DOHH2 (cell line): Measurements from ENCODE around the gene A4GALT.

Experiments
- H3F3A ChIP-seq: fragments of 200-600 bp; sonication (generic), shearing (Covaris generic); 2 replicates; pipeline ENCODE4 v1.6.0; 2016; ENCODE audit warnings: antibody characterized with exemption, mild to moderate bottlenecking; ENCODE audit not compliant: control insufficient read depth, insufficient read depth
- H3K27ac ChIP-seq: fragments of 200-600 bp; sonication (generic); 2 replicates; pipeline ENCODE4 v1.5.1; 2014; ENCODE audit warnings: low read depth, mild to moderate bottlenecking, low read length, moderate library complexity
- H3K27me3 ChIP-seq: fragments of 200-600 bp; sonication (generic); 2 replicates; pipeline ENCODE4 v1.6.1; 2014; ENCODE audit warnings: mild to moderate bottlenecking, low read length, mixed read lengths; ENCODE audit not compliant: control insufficient read depth
- H3K36me3 ChIP-seq: fragments of 200-600 bp; sonication (generic); 2 replicates; pipeline ENCODE4 v1.6.1; 2014; ENCODE audit warnings: mild to moderate bottlenecking, low read length, moderate library complexity, mixed read lengths; ENCODE audit not compliant: control insufficient read depth
- H3K4me1 ChIP-seq: fragments of 200-600 bp; sonication (generic); 2 replicates; pipeline ENCODE4 v1.6.1; 2014; ENCODE audit warnings: mild to moderate bottlenecking, low read length, mixed read lengths; ENCODE audit not compliant: control insufficient read depth
- H3K4me2 ChIP-seq: fragments of 200-600 bp; sonication (generic); 2 replicates; pipeline ENCODE4 v1.6.0; 2014; ENCODE audit warnings: mild to moderate bottlenecking, low read length, moderate library complexity
- H3K4me3 ChIP-seq: fragments of 200-600 bp; sonication (generic); 2 replicates; pipeline ENCODE4 v1.5.1; 2014; ENCODE audit warnings: mild to moderate bottlenecking, low read length, mixed read lengths
- H3K79me2 ChIP-seq: fragments of 200-600 bp; sonication (generic); 2 replicates; pipeline ENCODE4 v1.6.1; 2014; ENCODE audit warnings: mild to moderate bottlenecking, low read length, mixed read lengths; ENCODE audit not compliant: control insufficient read depth
- H3K9me2 ChIP-seq: fragments of 200-600 bp; sonication (generic); replicated peaks from 2 replicates; pipeline ENCODE4 v1.6.1; 2014; ENCODE audit warnings: mild to moderate bottlenecking, low read length, mixed read lengths; ENCODE audit not compliant: control insufficient read depth
- H3K9me3 ChIP-seq: fragments of 200-600 bp; sonication (generic); 2 replicates; pipeline ENCODE4 v1.6.1; 2014; ENCODE audit warnings: antibody characterized with exemption, low read length, mixed read lengths; ENCODE audit not compliant: control insufficient read depth, insufficient read depth
- H4K20me1 ChIP-seq: fragments of 200-600 bp; sonication (generic); 2 replicates; pipeline ENCODE4 v1.6.0; 2014; ENCODE audit warnings: low read depth, mild to moderate bottlenecking, antibody characterized with exemption, low read length, moderate library complexity; ENCODE audit not compliant: control insufficient read depth, insufficient read depth
- CTCF ChIP-seq: fragments of 200-600 bp; sonication (generic); IDR thresholded peaks from one replicate; pipeline ENCODE4 v1.5.1; 2014; ENCODE audit warnings: antibody characterized with exemption, mild to moderate bottlenecking, low read depth, low read length; ENCODE audit not compliant: poor library complexity, severe bottlenecking
- EZH2phosphoT487 ChIP-seq: fragments of 200-600 bp; sonication (generic); IDR thresholded peaks from 2 replicates; pipeline ENCODE4 v1.6.1; 2017; ENCODE audit warnings: borderline replicate concordance, mild to moderate bottlenecking, antibody characterized with exemption, low read length, moderate library complexity, mixed read lengths

Gene A4GALT

DNA sequence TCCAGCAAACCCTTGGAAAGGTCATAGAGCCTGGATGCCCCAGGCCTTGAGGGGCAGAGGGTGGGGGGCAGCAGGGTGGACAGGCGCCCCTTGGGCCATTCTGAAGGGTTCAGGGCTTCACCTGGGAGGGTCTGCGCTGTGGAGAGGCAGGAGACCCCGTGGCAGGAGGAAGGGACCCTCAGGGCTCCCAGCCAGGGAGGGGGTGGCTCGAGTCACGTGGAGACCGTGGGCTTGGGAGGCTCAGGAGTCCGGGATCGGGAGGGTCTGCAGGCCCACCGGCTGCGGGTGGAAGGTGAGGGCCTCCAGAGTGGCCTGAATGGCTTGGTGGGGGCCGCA is 48.5 kb upstream of the A4GALT start:
- H3K36me3 ChIP-seq: no peaks in the 10 kb centered on the region
- H3K9me2 ChIP-seq: no peaks in the 10 kb centered on the region
- H3F3A ChIP-seq: peaks cover 12% of the 10 kb centered on the region
- TF ChIP-seq EZH2phosphoT487: no peak
- TF ChIP-seq CTCF: no peak
- H3K9me3 ChIP-seq: no peaks in the 10 kb centered on the region
- no peaks in the 10 kb centered on the region for H3K79me2 ChIP-seq
- H3K4me3 ChIP-seq: peak overlapping the region; percentile 65; the same call in 1 of the 2 replicates
- H3K27ac ChIP-seq: peak overlapping the region; percentile 56
- H3K4me2 ChIP-seq: peak overlapping the region; percentile 78
- no peaks in the 10 kb centered on the region for H3K27me3 ChIP-seq
- peaks cover 71% of the 10 kb centered on the region for H3K4me1 ChIP-seq
- H4K20me1 ChIP-seq: no peaks in the 10 kb centered on the region

DNA sequence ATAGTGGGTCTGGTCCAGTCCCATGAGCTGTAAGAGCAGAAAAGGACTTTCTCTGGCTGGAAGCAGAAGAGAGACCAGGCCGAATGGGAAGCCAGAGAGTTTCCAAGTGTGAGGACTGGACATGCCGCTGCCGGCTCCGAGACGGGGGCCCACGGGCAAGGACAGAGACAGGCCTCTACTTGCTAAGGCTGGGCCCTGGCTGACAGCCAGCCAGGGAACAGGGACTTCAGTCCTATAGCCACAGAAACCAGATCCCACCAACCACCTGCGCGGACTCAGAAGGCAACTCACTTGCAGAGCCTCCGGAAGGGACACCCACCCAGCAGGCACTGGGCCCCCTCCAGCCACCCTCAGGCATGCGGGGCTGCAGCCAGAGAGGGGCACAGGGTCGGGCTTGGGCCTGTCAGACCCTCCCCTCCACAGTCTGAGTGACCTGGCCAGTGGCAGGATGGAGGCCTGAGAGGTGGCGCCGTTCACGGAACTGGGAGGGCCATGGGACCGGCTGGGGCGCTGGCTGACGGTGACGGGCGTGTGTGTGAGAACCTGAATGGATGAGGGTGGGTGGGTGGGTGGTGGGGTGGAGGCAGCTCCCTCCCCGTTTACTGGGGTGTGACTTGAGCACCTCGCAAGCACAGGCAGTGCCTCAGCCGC is 47.8 kb upstream of the A4GALT start:
- H3K9me2 ChIP-seq: no peaks in the 10 kb centered on the region
- H3K27ac ChIP-seq: no peak overlapping the region
- no peaks in the 10 kb centered on the region for H3K36me3 ChIP-seq
- no peaks in the 10 kb centered on the region for H3K9me3 ChIP-seq
- no peaks in the 10 kb centered on the region for H4K20me1 ChIP-seq
- no peak overlapping the region for H3K4me3 ChIP-seq
- TF ChIP-seq CTCF: no peak
- TF ChIP-seq EZH2phosphoT487: no peak
- H3K27me3 ChIP-seq: no peaks in the 10 kb centered on the region
- H3K4me1 ChIP-seq: peaks cover 70% of the 10 kb centered on the region
- no peaks in the 10 kb centered on the region for H3K79me2 ChIP-seq
- H3F3A ChIP-seq: peaks cover 9% of the 10 kb centered on the region
- no peak overlapping the region for H3K4me2 ChIP-seq

- peaks cover 3% of the 10 kb centered on the region; the same call in 1 of the 2 replicates for H3F3A ChIP-seq
- H3K9me2 ChIP-seq: no peaks in the 10 kb centered on the region
- peaks cover 57% of the 10 kb centered on the region for H3K4me1 ChIP-seq
- no peaks in the 10 kb centered on the region for H3K27me3 ChIP-seq
- TF ChIP-seq EZH2phosphoT487: no peak
- TF ChIP-seq CTCF: no peak
- no peak overlapping the region for H3K4me2 ChIP-seq
- no peaks in the 10 kb centered on the region for H3K36me3 ChIP-seq
- no peaks in the 10 kb centered on the region for H4K20me1 ChIP-seq
- no peak overlapping the region for H3K4me3 ChIP-seq
- H3K27ac ChIP-seq: no peak overlapping the region
- H3K9me3 ChIP-seq: no peaks in the 10 kb centered on the region
- H3K79me2 ChIP-seq: no peaks in the 10 kb centered on the region
Observed at GRCh38 chr22:42766860-42767259, 46.2 kb upstream of the A4GALT start.
